Esophagus squamous epithelium (tissue), 5 donors: ENCODE measurements around the gene FNDC1. TPM values are rescaled to one million over a fixed set of nuclear protein-coding genes. Genes with fewer than 3 reads are reported as not detected.

ENCODE experiments used
- DNase-seq: peaks from one replicate; lab custom pipeline; 2025; lab: John Stamatoyannopoulos, UW
- H3K27ac ChIP-seq, 4 donors: fragments of 200-600 bp; sonication (generic); one replicate each; pipeline ENCODE4 v1.5.1; 2016 to 2019; ENCODE audit warnings: mild to moderate bottlenecking in 1 of 4
- H3K27me3 ChIP-seq, 4 donors: fragments of 200-600 bp; sonication (generic); 1 replicate in 3 of 4; 2 replicates in 1 of 4; pipeline versions ENCODE4 v1.5.1 to v1.6.0; 2017 to 2021; ENCODE audit warnings: antibody characterized with exemption in 1 of 4
- H3K36me3 ChIP-seq, 3 donors: fragments of 200-600 bp; sonication (generic); one replicate each; pipeline ENCODE4 v1.5.1; 2016 to 2019
- H3K4me1 ChIP-seq, 3 donors: fragments of 200-600 bp; sonication (generic); one replicate each; pipeline ENCODE4 v1.5.1; 2017 to 2019
- H3K4me3 ChIP-seq, 4 donors: fragments of 200-600 bp; sonication (generic); 1 replicate in 3 of 4; 2 replicates in 1 of 4; pipeline ENCODE4 v1.5.1; 2016 to 2019; ENCODE audit warnings: mild to moderate bottlenecking in 2 of 4, moderate library complexity in 1 of 4
- H3K9me3 ChIP-seq, 3 donors: fragments of 200-600 bp; sonication (generic); one replicate each; pipeline ENCODE4 v1.5.1; 2016 to 2019
- POLR2A ChIP-seq, 4 donors: fragments of 450-650 bp; IDR thresholded peaks; one replicate each; pipeline ENCODE4 v1.6.1; 2017; ENCODE audit warnings: antibody characterized with exemption in 4 of 4, mild to moderate bottlenecking in 4 of 4, moderate library complexity in 3 of 4
- WGBS, 2 donors: methylation state at CpG; one replicate each; pipeline ENCODE4 v1.1.5; 2018; 5-methylcytosine and 5-hydroxymethylcytosine counted together
- intact Hi-C: fragments of 100-400 bp; cut with DNase I; formaldehyde crosslinking; loops from one replicate; pipeline ENCODE4 v1.15.0; 2022
- total RNA-seq, 4 donors: library from RNA; depleted of rRNA; stranded (reverse); fragments of >200 nt; gene quantifications; one replicate each; pipeline ENCODE4 v1.1.0, GENCODE V29; 2016
- TF ChIP-seq, protein P1 (sequence below), 6 experiments: fragments of 450-650 bp in 4 of 6; fragments of 200-600 bp in 2 of 6; sonication (generic) in 2 of 6; IDR thresholded peaks; one replicate each; pipeline ENCODE4 v1.5.1; 2016 to 2019; ENCODE audit warnings: antibody characterized with exemption in 6 of 6, mild to moderate bottlenecking in 4 of 6, moderate library complexity in 4 of 6
- donor health status: DM: yes; HTN: yes; CAD: no.

FNDC1 gene
- total RNA-seq, 4 donors from 2014 or later = 0.04 to 0.38 (median 0.06) TPM; not detected in 1

GRCh38 chr6:159130846-159131245 lies 38.4 kb upstream of the FNDC1 start:
- H3K4me1 ChIP-seq = no peaks in the 10 kb centered on the region
- no peak overlapping the region for H3K27ac ChIP-seq
- no peak for TF ChIP-seq POLR2A (IDR thresholded peaks at IDR 0.05)
- TF ChIP-seq, protein P1, sequence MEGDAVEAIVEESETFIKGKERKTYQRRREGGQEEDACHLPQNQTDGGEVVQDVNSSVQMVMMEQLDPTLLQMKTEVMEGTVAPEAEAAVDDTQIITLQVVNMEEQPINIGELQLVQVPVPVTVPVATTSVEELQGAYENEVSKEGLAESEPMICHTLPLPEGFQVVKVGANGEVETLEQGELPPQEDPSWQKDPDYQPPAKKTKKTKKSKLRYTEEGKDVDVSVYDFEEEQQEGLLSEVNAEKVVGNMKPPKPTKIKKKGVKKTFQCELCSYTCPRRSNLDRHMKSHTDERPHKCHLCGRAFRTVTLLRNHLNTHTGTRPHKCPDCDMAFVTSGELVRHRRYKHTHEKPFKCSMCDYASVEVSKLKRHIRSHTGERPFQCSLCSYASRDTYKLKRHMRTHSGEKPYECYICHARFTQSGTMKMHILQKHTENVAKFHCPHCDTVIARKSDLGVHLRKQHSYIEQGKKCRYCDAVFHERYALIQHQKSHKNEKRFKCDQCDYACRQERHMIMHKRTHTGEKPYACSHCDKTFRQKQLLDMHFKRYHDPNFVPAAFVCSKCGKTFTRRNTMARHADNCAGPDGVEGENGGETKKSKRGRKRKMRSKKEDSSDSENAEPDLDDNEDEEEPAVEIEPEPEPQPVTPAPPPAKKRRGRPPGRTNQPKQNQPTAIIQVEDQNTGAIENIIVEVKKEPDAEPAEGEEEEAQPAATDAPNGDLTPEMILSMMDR (IDR thresholded peaks at IDR 0.05) = no peak
- no peaks in the 10 kb centered on the region for H3K36me3 ChIP-seq
- H3K4me3 ChIP-seq = no peak overlapping the region
- peaks cover 0 to 5% (median 0%) of the 10 kb centered on the region in 4 donors for H3K27me3 ChIP-seq
- H3K9me3 ChIP-seq = no peaks in the 10 kb centered on the region
- WGBS, 2 donors = 71 to 74% methylated on average over 4 to 5 of the region's 11 CpGs
- DNase-seq = no peak
- intact Hi-C loops = loop anchor here (10.0 kb wide), 1 partner anchor 116 kb away; no protein-coding TSS in a partner anchor

GRCh38 chr6:159131709-159132108 lies 37.5 kb upstream of the FNDC1 start:
- H3K27me3 ChIP-seq = peaks cover 0 to 12% (median 0%) of the 10 kb centered on the region in 4 donors
- intact Hi-C loops = loop anchor here (10.0 kb wide), 1 partner anchor 117 kb away; no protein-coding TSS in a partner anchor
- 81% methylated on average over 6 of the region's 6 CpGs for WGBS, 2 donors

DNA sequence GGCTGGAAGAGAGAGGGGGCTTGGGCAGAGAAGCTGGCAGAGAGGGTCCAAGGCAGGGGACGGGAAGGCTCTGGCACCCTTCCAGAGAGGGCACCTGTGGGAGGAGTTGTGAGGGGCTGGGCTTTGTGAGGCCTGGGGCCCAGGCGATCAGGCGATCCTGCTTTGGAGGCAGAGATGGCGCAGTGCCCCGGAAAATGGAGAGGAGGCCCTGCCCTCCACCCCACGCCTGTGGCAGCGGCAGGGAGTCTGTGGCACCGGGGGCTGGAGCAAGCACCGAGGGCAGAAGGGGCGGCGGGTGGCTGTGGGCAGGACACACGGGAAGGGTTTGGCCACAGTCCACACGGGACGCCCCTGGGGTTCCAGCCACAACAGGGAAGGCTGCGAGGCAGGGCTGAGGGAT lies 36.5 kb upstream of the FNDC1 start:
- Histone ChIP-seq H3K27me3 (peaks cover 0 to 19% (median 0%) of the 10 kb centered on the region in 4 donors), H3K9me3 (no peaks in the 10 kb centered on the region), H3K4me1 (no peaks in the 10 kb centered on the region), H3K27ac (no peak overlapping the region), H3K36me3 (no peaks in the 10 kb centered on the region), H3K4me3 (no peak overlapping the region)
- WGBS, 2 donors = 88 to 100% methylated on average over 2 to 12 of the region's 15 CpGs
- DNase-seq = no peak
- TF ChIP-seq, protein P1 (IDR thresholded peaks at IDR 0.05) = no peak
- TF ChIP-seq POLR2A (IDR thresholded peaks at IDR 0.05) = no peak
- intact Hi-C loops = loop anchor here (10.0 kb wide), 1 partner anchor 118 kb away; no protein-coding TSS in a partner anchor

More at GRCh38 chr6:159131709-159132108, 37.5 kb upstream of the FNDC1 start:
- no peaks in the 10 kb centered on the region for H3K4me1 ChIP-seq
- TF ChIP-seq, protein P1 (IDR thresholded peaks at IDR 0.05) = no peak
- no peak for TF ChIP-seq POLR2A (IDR thresholded peaks at IDR 0.05)
- DNase-seq = no peak
- H3K36me3 ChIP-seq = no peaks in the 10 kb centered on the region
- no peaks in the 10 kb centered on the region for H3K9me3 ChIP-seq
- H3K27ac ChIP-seq = no peak overlapping the region
- no peak overlapping the region for H3K4me3 ChIP-seq

DNA sequence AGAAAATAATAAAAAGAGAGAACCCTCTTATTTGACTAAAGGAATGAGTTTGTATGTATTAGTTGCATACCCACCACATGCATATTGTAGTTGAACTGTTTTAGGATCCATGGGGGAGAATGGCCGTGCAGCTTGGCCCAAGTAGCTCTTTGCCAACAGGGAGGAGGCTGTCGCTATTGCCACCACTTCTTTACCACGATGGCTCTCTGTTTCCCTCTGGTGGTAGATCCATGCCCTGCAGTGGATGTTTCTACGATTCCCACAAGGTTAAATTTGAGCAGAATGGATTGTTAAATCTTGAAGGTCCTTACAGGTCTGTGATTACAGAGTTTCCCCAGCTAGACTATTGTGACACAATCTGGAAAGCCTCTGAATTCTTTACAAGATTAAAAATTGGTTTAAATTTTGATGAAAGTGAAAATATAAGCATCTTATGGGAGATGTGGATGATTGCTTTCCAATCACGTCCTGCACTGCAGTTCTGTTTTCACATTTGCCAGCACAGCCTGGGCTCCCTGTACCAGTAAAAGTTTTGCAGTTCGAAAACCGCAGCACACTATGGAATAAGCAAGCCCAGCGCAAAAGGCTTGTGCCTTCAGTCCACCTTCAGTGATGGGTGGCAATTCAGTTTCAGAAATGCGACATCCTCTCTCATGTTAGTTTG lies 34.4 kb upstream of the FNDC1 start:
- Histone ChIP-seq H3K27ac (no peak overlapping the region), H3K4me1 (no peaks in the 10 kb centered on the region), H3K4me3 (no peak overlapping the region), H3K27me3 (peaks cover 0 to 33% (median 0%) of the 10 kb centered on the region in 4 donors), H3K9me3 (no peaks in the 10 kb centered on the region), H3K36me3 (no peaks in the 10 kb centered on the region)
- no peak for DNase-seq
- TF ChIP-seq, protein P1 (IDR thresholded peaks at IDR 0.05) = peak; percentile 88 to 96 (median 92)
- TF ChIP-seq POLR2A (IDR thresholded peaks at IDR 0.05) = no peak
- intact Hi-C loops = loop anchor here (10.0 kb wide), 1 partner anchor 120 kb away; no protein-coding TSS in a partner anchor
- WGBS, 2 donors = 23 to 35% methylated on average over 9 of the region's 9 CpGs

- no peak for DNase-seq
- Histone ChIP-seq H3K9me3 (no peaks in the 10 kb centered on the region), H3K4me1 (no peaks in the 10 kb centered on the region), H3K4me3 (no peak overlapping the region), H3K27ac (no peak overlapping the region), H3K36me3 (no peaks in the 10 kb centered on the region), H3K27me3 (peaks cover 0 to 40% (median 0%) of the 10 kb centered on the region in 4 donors)
- TF ChIP-seq, protein P1 (IDR thresholded peaks at IDR 0.05) = no peak
- no peak for TF ChIP-seq POLR2A (IDR thresholded peaks at IDR 0.05)
- intact Hi-C loops = loop anchor here (10.0 kb wide), 1 partner anchor 123 kb away; no protein-coding TSS in a partner anchor
- 49 to 55% methylated on average over 5 of the region's 5 CpGs for WGBS, 2 donors
Measured at GRCh38 chr6:159137676-159138075, 31.5 kb upstream of the FNDC1 start.
